GM12878 (cell line): Measurements from ENCODE around the gene TUBGCP2. TPM values are rescaled to one million over a fixed set of nuclear protein-coding genes. Genes with fewer than 3 reads are reported as not detected.

Source experiments
- ATAC-seq: fragments of 200-7000 bp; cut with Tn5 transposase; 3 replicates; pipeline ENCODE4 v1.9.1; 2020; ENCODE audit warnings: mild to moderate bottlenecking, moderate library complexity
- BruUV-seq: library from RNA; stranded (reverse); fragments of 400-500 nt; replicated peaks from 2 replicates; lab custom pipeline; 2021; lab: Mats Ljungman, UMichigan
- CTCF ChIA-PET: fragments of 300-600 bp; sonication (Branson Sonifier 250); formaldehyde crosslinking; extraction: SDS; loops from one replicate; lab custom pipeline; 2021; ENCODE audit warnings: inconsistent platforms; lab: Yijun Ruan, JAX
- POLR2A ChIA-PET: fragments of 350-600 bp; formaldehyde crosslinking; extraction: SDS; loops from one replicate; lab custom pipeline; 2021; ENCODE audit warnings: inconsistent platforms; lab: Charles Lee
- RAD21 ChIA-PET: fragments of 300-600 bp; sonication (Branson Sonifier 250); formaldehyde crosslinking; loops from one replicate; lab custom pipeline; 2023; ENCODE audit warnings: antibody characterized with exemption; ENCODE audit not compliant: unreplicated experiment; lab: Charles Lee
- SMC1A ChIA-PET: fragments of 300-600 bp; sonication (Branson Sonifier 250); formaldehyde crosslinking; loops from one replicate; lab custom pipeline; 2023; ENCODE audit not compliant: unreplicated experiment, uncharacterized antibody; lab: Charles Lee
- DNase-seq: peaks from one replicate; pipeline ENCODE4 v3.0.0-alpha.2; 2011; ENCODE audit warnings: low read depth, low spot score
- FAIRE-seq: peaks from 3 replicates; lab custom pipeline; 2011; peaks lifted over from hg19 to GRCh38; lab: Jason Lieb, UNC
- H2AFZ ChIP-seq: 2 replicates; pipeline ENCODE4 v1.6.0; 2011; ENCODE audit warnings: low read depth, low read length, control low read depth; ENCODE audit not compliant: control insufficient read depth
- H3K27ac ChIP-seq: 2 replicates; pipeline ENCODE4 v1.5.1; 2011; ENCODE audit warnings: control low read depth; ENCODE audit not compliant: control insufficient read depth, insufficient read depth
- H3K27me3 ChIP-seq, 2 experiments: replicated peaks in 1 of 2; 2 replicates each; pipeline versions ENCODE4 v1.6.0 to v1.6.1; 2011; ENCODE audit warnings: low read length in 1 of 2; ENCODE audit not compliant: control insufficient read depth in 2 of 2, insufficient read depth in 2 of 2
- H3K36me3 ChIP-seq, 2 experiments: 2 replicates each; pipeline ENCODE4 v1.5.1; 2011; ENCODE audit warnings: low read length in 1 of 2; ENCODE audit not compliant: control insufficient read depth in 2 of 2, insufficient read depth in 2 of 2
- H3K4me1 ChIP-seq: 2 replicates; pipeline ENCODE4 v1.6.1; 2011; ENCODE audit warnings: mild to moderate bottlenecking, low read length, moderate library complexity, mixed read lengths; ENCODE audit not compliant: control insufficient read depth, insufficient read depth
- H3K4me2 ChIP-seq: 2 replicates; pipeline ENCODE4 v1.6.0; 2011; ENCODE audit warnings: control low read depth; ENCODE audit not compliant: control insufficient read depth, insufficient read depth
- H3K4me3 ChIP-seq: fragments of 200-600 bp; sonication (generic); 2 replicates; pipeline ENCODE4 v1.5.1; 2016
- H3K79me2 ChIP-seq: 2 replicates; pipeline ENCODE4 v1.6.0; 2011; ENCODE audit warnings: low read length; ENCODE audit not compliant: control insufficient read depth, insufficient read depth
- H3K9ac ChIP-seq: 2 replicates; pipeline ENCODE4 v1.8.0; 2011; ENCODE audit warnings: low read length, control low read depth, mixed read lengths; ENCODE audit not compliant: control insufficient read depth, insufficient read depth
- H3K9me3 ChIP-seq: replicated peaks from 3 replicates; pipeline ENCODE4 v1.5.1; 2011; ENCODE audit warnings: mild to moderate bottlenecking, low read length; ENCODE audit not compliant: control insufficient read depth, insufficient read depth
- H4K20me1 ChIP-seq: 2 replicates; pipeline ENCODE4 v1.6.0; 2011; ENCODE audit not compliant: control insufficient read depth, insufficient read depth
- CEBPB ChIP-seq, 2 experiments: fragments of 150-350 bp in 1 of 2; IDR thresholded peaks; 2 replicates each; pipeline ENCODE4 v1.6.1; 2012 to 2014; ENCODE audit warnings: low read depth in 2 of 2, low read length in 2 of 2, borderline replicate concordance in 1 of 2, inconsistent platforms in 1 of 2
- E4F1 ChIP-seq: fragments of 450-650 bp; IDR thresholded peaks from 2 replicates; pipeline ENCODE4 v1.6.1; 2018; ENCODE audit warnings: borderline replicate concordance, mild to moderate bottlenecking; ENCODE audit not compliant: partially characterized antibody
- ESRRA ChIP-seq: IDR thresholded peaks from 2 replicates; pipeline ENCODE4 v1.6.1; 2012; ENCODE audit warnings: mild to moderate bottlenecking, low read length, improper control_type of control experiment
- HDAC6 ChIP-seq: fragments of 200-600 bp; sonication (generic); IDR thresholded peaks from one replicate; pipeline ENCODE4 v1.8.0; 2017; ENCODE audit warnings: antibody characterized with exemption; ENCODE audit not compliant: unreplicated experiment
- HDGF ChIP-seq: fragments of 450-650 bp; IDR thresholded peaks from 2 replicates; pipeline ENCODE4 v1.6.1; 2016; ENCODE audit warnings: antibody characterized with exemption
- IKZF1 ChIP-seq: fragments of 450-650 bp; conservative IDR thresholded peaks from 2 replicates; pipeline ENCODE4 v1.6.1; 2017; ENCODE audit warnings: antibody characterized with exemption, mild to moderate bottlenecking
- MTA2 ChIP-seq: fragments of 450-650 bp; IDR thresholded peaks from 2 replicates; pipeline ENCODE4 v1.6.1; 2016; ENCODE audit warnings: low read depth, mild to moderate bottlenecking, moderate library complexity
- NKRF ChIP-seq: fragments of 450-650 bp; conservative IDR thresholded peaks from 2 replicates; pipeline ENCODE4 v1.6.1; 2017; ENCODE audit warnings: mild to moderate bottlenecking, moderate library complexity
- TCF12 ChIP-seq: IDR thresholded peaks from 2 replicates; pipeline ENCODE4 v1.6.1; 2011; ENCODE audit warnings: low read depth, mild to moderate bottlenecking, low read length
- ZNF687 ChIP-seq: fragments of 450-650 bp; IDR thresholded peaks from 2 replicates; pipeline ENCODE4 v1.6.1; 2017; ENCODE audit warnings: mild to moderate bottlenecking, moderate library complexity
- WGBS: methylation state at CpG from one replicate; pipeline ENCODE4 v1.1.6; 2016; ENCODE audit warnings: low lambda C conversion rate; ENCODE audit not compliant: insufficient replicate concordance, insufficient coverage; ENCODE audit errors: missing lambda C conversion rate; 5-methylcytosine and 5-hydroxymethylcytosine counted together
- in situ Hi-C: fragments of 300-500 bp; cut with MboI; formaldehyde crosslinking; loops from 9 replicates; pipeline ENCODE4 v1.14.3; 2018; ENCODE audit warnings: mixed read lengths
- intact Hi-C: fragments of 100-400 bp; cut with micrococcal nuclease; formaldehyde crosslinking; loops from one replicate; pipeline ENCODE4 v1.14.2; 2022; ENCODE audit not compliant: unreplicated experiment
- polyA plus RNA-seq, 11 experiments: library from polyadenylated mRNA; depleted of rRNA in 4 of 11; unstranded in 6 of 11; stranded (reverse) in 5 of 11; fragments of >200 nt; fragmentation: Nextera tagmentation in 4 of 11; fragmentation: Illumina TruSeq in 1 of 11; extraction: Ambion mirVana in 4 of 11; extraction: Trizol in 1 of 11; gene quantifications; 1 replicate in 1 of 11; 2 replicates in 10 of 11; pipeline versions ENCODE4 v1.2.1 to v1.2.3, GENCODE V29; 2011 to 2016; ENCODE audit warnings: inconsistent platforms in 2 of 11, missing spikeins in 2 of 11, low read depth in 1 of 11
- total RNA-seq, 4 experiments: library from RNA; depleted of rRNA in 3 of 4; stranded (reverse); fragments of >200 nt in 3 of 4; fragmentation: Illumina TruSeq in 1 of 4; extraction: Trizol in 1 of 4; gene quantifications; 2 replicates each; pipeline versions ENCODE4 v1.2.1 to v1.2.3, GENCODE V29; 2013 to 2021

TUBGCP2 gene
- total and polyA plus RNA-seq, 10 of the 15 experiments (the other 5 are each of a cell fraction or from before 2014, with no cell fraction given), result 4.8 to 47.1 (median 34.7) TPM

GRCh38 chr10:133231244-133231945 lies 77.3 kb downstream of the TUBGCP2 start (continued):
- no peak for TF ChIP-seq E4F1

- FAIRE-seq (no peak), DNase-seq (no peak), ATAC-seq (no peak)
- ChIA-PET SMC1A (no interaction called here), POLR2A (no interaction called here)
- BruUV-seq, result no TSS peak
- H3K4me3 ChIP-seq, result no peak overlapping the region
- H3K4me2 ChIP-seq, result no peak overlapping the region
- H2AFZ ChIP-seq, result no peak overlapping the region
- no peaks in the 10 kb centered on the region for H3K36me3 ChIP-seq
- peaks cover 1 to 3% of the 10 kb centered on the region in 2 experiments; a peak in 2 of 4 replicates for H3K27me3 ChIP-seq
- intact Hi-C loops, result no loop called here
- no peak overlapping the region for H3K27ac ChIP-seq
- no peak overlapping the region for H3K9ac ChIP-seq
- TF ChIP-seq HDAC6, result peak; percentile 66
- TF ChIP-seq HDGF, result no peak
- TF ChIP-seq IKZF1, result no peak
- TF ChIP-seq ESRRA, result no peak
- TF ChIP-seq ZNF687, result no peak
- no peak for TF ChIP-seq NKRF
- TF ChIP-seq CEBPB (IDR thresholded peaks at IDR 0.05; ENCODE audit: borderline replicate concordance in 1 of 2, low read depth in 2 of 2, low read length in 2 of 2), result no peak
- TF ChIP-seq MTA2, result no peak
- TF ChIP-seq TCF12, result no peak
- TF ChIP-seq, all 136 proteins: peak for 1
- ChIA-PET RAD21 (no interaction called here), CTCF (no interaction called here)
- H3K79me2 ChIP-seq, result no peaks in the 10 kb centered on the region
- H3K9me3 ChIP-seq, result no peaks in the 10 kb centered on the region
- in situ Hi-C loops, result no loop called here
- 49% methylated on average over 35 of the region's 122 CpGs for WGBS
- H4K20me1 ChIP-seq, result no peaks in the 10 kb centered on the region
- H3K4me1 ChIP-seq, result no peaks in the 10 kb centered on the region
Measured at GRCh38 chr10:133230387-133231195, 78.1 kb downstream of the TUBGCP2 start.
